H1 (cell line): ENCODE data around the gene NOB1. TPM values are rescaled to one million over a fixed set of nuclear protein-coding genes. Genes with fewer than 3 reads are reported as not detected.

ENCODE experiments used
- CTCF ChIA-PET: fragments of 300-600 bp; sonication (Branson Sonifier 250); formaldehyde crosslinking; loops from one replicate; lab custom pipeline; 2021; ENCODE audit not compliant: partially characterized antibody; lab: Charles Lee
- POLR2A ChIA-PET: fragments of 300-600 bp; sonication (Branson Sonifier 250); formaldehyde crosslinking; loops from one replicate; lab custom pipeline; 2021; ENCODE audit warnings: inconsistent platforms; ENCODE audit not compliant: partially characterized antibody; lab: Charles Lee
- DNase-seq, 2 experiments: peaks; one replicate each; pipeline versions ENCODE4 v3.0.0 to v3.0.0-alpha.2; 2010 to 2022; ENCODE audit warnings: low spot score in 2 of 2, low read depth in 1 of 2, mixed read lengths in 1 of 2
- FAIRE-seq: peaks from 2 replicates; lab custom pipeline; 2011; peaks lifted over from hg19 to GRCh38; lab: Jason Lieb, UNC
- H2AFZ ChIP-seq: 2 replicates; pipeline ENCODE4 v1.8.1; 2012; ENCODE audit warnings: low read length, inconsistent platforms
- H2AK5ac ChIP-seq: 2 replicates; pipeline ENCODE4 v1.6.1; 2013; ENCODE audit warnings: low read depth, low read length
- H2BK120ac ChIP-seq: replicated peaks from 2 replicates; pipeline ENCODE3; 2013; ENCODE audit warnings: low read depth, low read length, inconsistent platforms
- H2BK12ac ChIP-seq: 2 replicates; pipeline ENCODE4 v1.6.1; 2013; ENCODE audit warnings: low read depth, low read length
- H2BK15ac ChIP-seq: 2 replicates; pipeline ENCODE4 v1.6.1; 2013; ENCODE audit warnings: low read length
- H2BK20ac ChIP-seq: 2 replicates; pipeline ENCODE4 v1.6.1; 2013; ENCODE audit warnings: low read length
- H2BK5ac ChIP-seq: 2 replicates; pipeline ENCODE4 v1.6.1; 2013; ENCODE audit warnings: low read depth, low read length
- H3K14ac ChIP-seq: 2 replicates; pipeline ENCODE4 v1.6.1; 2013; ENCODE audit warnings: inconsistent platforms; ENCODE audit not compliant: insufficient read length
- H3K18ac ChIP-seq: 2 replicates; pipeline ENCODE4 v1.6.1; 2013; ENCODE audit warnings: low read length; ENCODE audit errors: extremely low read depth
- H3K23ac ChIP-seq: 2 replicates; pipeline ENCODE4 v1.6.1; 2013; ENCODE audit warnings: inconsistent platforms; ENCODE audit not compliant: insufficient read length
- H3K23me2 ChIP-seq: 2 replicates; pipeline ENCODE4 v1.6.1; 2013; ENCODE audit warnings: low read depth, low read length
- H3K27ac ChIP-seq: 2 replicates; pipeline ENCODE4 v1.6.1; 2011; ENCODE audit warnings: low read depth, low read length, inconsistent platforms
- H3K27me3 ChIP-seq, 4 experiments: replicated peaks in 1 of 4; 1 replicate in 1 of 4; 2 replicates in 3 of 4; pipeline versions ENCODE4 v1.6.1 to v1.8.1; 2011 to 2013; ENCODE audit warnings: low read length in 3 of 4, mild to moderate bottlenecking in 3 of 4, inconsistent platforms in 2 of 4, mixed read lengths in 2 of 4, moderate library complexity in 1 of 4; ENCODE audit not compliant: control insufficient read depth in 3 of 4, insufficient read depth in 3 of 4; ENCODE audit errors: extremely low read depth in 1 of 4
- H3K36me3 ChIP-seq, 4 experiments: 2 replicates each; pipeline versions ENCODE4 v1.6.1 to v1.8.1; 2011 to 2013; ENCODE audit warnings: mild to moderate bottlenecking in 4 of 4, low read length in 3 of 4, moderate library complexity in 2 of 4, control low read depth in 1 of 4, inconsistent platforms in 1 of 4; ENCODE audit not compliant: insufficient read depth in 4 of 4, control insufficient read depth in 2 of 4
- H3K4ac ChIP-seq: replicated peaks from 2 replicates; pipeline ENCODE3; 2013; ENCODE audit warnings: low read length, low read depth, mixed read lengths, inconsistent platforms; ENCODE audit not compliant: insufficient read length
- H3K4me1 ChIP-seq, 4 experiments: replicated peaks in 1 of 4; 1 replicate in 1 of 4; 2 replicates in 3 of 4; pipeline versions ENCODE4 v1.6.1 to v1.8.1; 2011 to 2013; ENCODE audit warnings: low read length in 3 of 4, inconsistent platforms in 2 of 4, mixed read lengths in 1 of 4; ENCODE audit not compliant: insufficient read depth in 4 of 4, control insufficient read depth in 3 of 4
- H3K4me2 ChIP-seq, 2 experiments: 2 replicates each; pipeline versions ENCODE4 v1.6.1 to v1.8.1; 2011 to 2013; ENCODE audit warnings: low read depth in 2 of 2, low read length in 2 of 2, control low read depth in 1 of 2, inconsistent platforms in 1 of 2, mild to moderate bottlenecking in 1 of 2; ENCODE audit not compliant: insufficient read depth in 1 of 2
- H3K4me3 ChIP-seq, 4 experiments: fragments of 200-600, 300-600 bp in 1 of 4; sonication (generic), shearing (Covaris generic), sonication (Bioruptor Twin) in 1 of 4; 2 replicates each; pipeline versions ENCODE4 v1.5.1 to v1.8.1; 2011 to 2016; ENCODE audit warnings: low read length in 4 of 4, low read depth in 3 of 4, control low read depth in 2 of 4, inconsistent platforms in 2 of 4, mild to moderate bottlenecking in 2 of 4, mixed read lengths in 1 of 4, moderate library complexity in 1 of 4; ENCODE audit not compliant: insufficient read depth in 2 of 4; ENCODE audit errors: extremely low read depth in 1 of 4
- H3K56ac ChIP-seq: replicated peaks from 2 replicates; pipeline ENCODE3; 2013; ENCODE audit warnings: low read depth, mild to moderate bottlenecking, mixed read lengths, low read length, inconsistent platforms; ENCODE audit not compliant: insufficient read length
- H3K79me1 ChIP-seq: 2 replicates; pipeline ENCODE4 v1.6.1; 2013; ENCODE audit warnings: low read depth, low read length, control low read depth
- H3K79me2 ChIP-seq, 2 experiments: 2 replicates each; pipeline versions ENCODE4 v1.6.1 to v1.8.1; 2012 to 2013; ENCODE audit warnings: low read length in 2 of 2, mild to moderate bottlenecking in 2 of 2, inconsistent platforms in 1 of 2; ENCODE audit not compliant: insufficient read depth in 2 of 2, control insufficient read depth in 1 of 2
- H3K9ac ChIP-seq, 4 experiments: replicated peaks in 1 of 4; 1 replicate in 1 of 4; 2 replicates in 3 of 4; pipeline versions ENCODE4 v1.6.1 to v1.8.1; 2011 to 2013; ENCODE audit warnings: low read depth in 3 of 4, low read length in 3 of 4, control low read depth in 2 of 4, mild to moderate bottlenecking in 2 of 4, moderate library complexity in 2 of 4, inconsistent platforms in 1 of 4; ENCODE audit errors: extremely low read depth in 1 of 4
- H3K9me3 ChIP-seq, 2 experiments: 2 replicates each; pipeline versions ENCODE4 v1.6.1 to v1.8.1; 2012 to 2013; ENCODE audit warnings: mild to moderate bottlenecking in 2 of 2, moderate library complexity in 2 of 2, control low read depth in 1 of 2, inconsistent platforms in 1 of 2, low read depth in 1 of 2, low read length in 1 of 2, mixed read lengths in 1 of 2; ENCODE audit not compliant: insufficient read depth in 2 of 2
- H4K20me1 ChIP-seq, 2 experiments: replicated peaks in 1 of 2; 2 replicates each; pipeline versions ENCODE3 to v1.8.1; 2011 to 2013; ENCODE audit warnings: inconsistent platforms in 2 of 2, low read length in 2 of 2, mild to moderate bottlenecking in 1 of 2; ENCODE audit not compliant: insufficient read depth in 2 of 2, control insufficient read depth in 1 of 2
- H4K5ac ChIP-seq: 2 replicates; pipeline ENCODE4 v1.6.1; 2013; ENCODE audit warnings: low read length, low read depth, mixed read lengths, inconsistent platforms; ENCODE audit not compliant: insufficient read length
- H4K8ac ChIP-seq: 2 replicates; pipeline ENCODE4 v1.8.0; 2013; ENCODE audit warnings: mild to moderate bottlenecking, moderate library complexity, low read length, inconsistent platforms; ENCODE audit not compliant: insufficient read depth; ENCODE audit errors: extremely low read depth
- H4K91ac ChIP-seq: replicated peaks from 2 replicates; pipeline ENCODE3; 2013; ENCODE audit warnings: low read length, mixed read lengths, inconsistent platforms; ENCODE audit not compliant: insufficient read length
- BCL11A ChIP-seq, 2 experiments: IDR thresholded peaks; one replicate each; pipeline ENCODE4 v1.6.1; 2011; ENCODE audit warnings: low read depth in 2 of 2, low read length in 2 of 2, mild to moderate bottlenecking in 2 of 2
- BRCA1 ChIP-seq: IDR thresholded peaks from 2 replicates; pipeline ENCODE4 v1.6.1; 2012; ENCODE audit warnings: low read depth, low read length, improper control_type of control experiment
- CBX5 ChIP-seq: fragments of 300-800, 300-1000 bp; sonication (generic); IDR thresholded peaks from 2 replicates; pipeline ENCODE4 v1.7.1; 2016; ENCODE audit warnings: antibody characterized with exemption, low read length, low read depth
- EGR1 ChIP-seq: IDR thresholded peaks from 2 replicates; pipeline ENCODE4 v1.6.1; 2011; ENCODE audit warnings: low read depth, low read length, borderline replicate concordance
- EZH2 ChIP-seq: fragments of 200-600 bp; sonication (generic); IDR thresholded peaks from 2 replicates; pipeline ENCODE4 v1.7.1; 2012; ENCODE audit warnings: low read depth, mild to moderate bottlenecking, moderate library complexity, low read length, inconsistent platforms; ENCODE audit not compliant: severe bottlenecking
- KDM4A ChIP-seq: IDR thresholded peaks from one replicate; pipeline ENCODE4 v1.7.1; 2012; ENCODE audit warnings: low read depth, mild to moderate bottlenecking, moderate library complexity, low read length, inconsistent platforms; ENCODE audit not compliant: severe bottlenecking
- KDM5A ChIP-seq: fragments of 200-600 bp; IDR thresholded peaks from 2 replicates; pipeline ENCODE4 v1.7.1; 2012; ENCODE audit warnings: mild to moderate bottlenecking, low read length, inconsistent platforms, mixed read lengths
- SP1 ChIP-seq: IDR thresholded peaks from 2 replicates; pipeline ENCODE4 v1.6.1; 2011; ENCODE audit warnings: low read depth, low read length
- SRF ChIP-seq: IDR thresholded peaks from 2 replicates; pipeline ENCODE4 v1.6.1; 2011; ENCODE audit warnings: mild to moderate bottlenecking, low read depth, low read length, moderate library complexity
- TAF1 ChIP-seq: IDR thresholded peaks from 2 replicates; pipeline ENCODE4 v1.6.1; 2011; ENCODE audit warnings: mild to moderate bottlenecking, low read depth, low read length
- WGBS, 2 experiments: shearing (Covaris generic) in 1 of 2; methylation state at CpG; one replicate each; pipeline versions ENCODE4 v1.1.6 to v1.1.7; 2013 to 2015; ENCODE audit warnings: low lambda C conversion rate in 2 of 2, mixed read lengths in 2 of 2, inconsistent platforms in 1 of 2, low coverage in 1 of 2, missing lambda C conversion rate in 1 of 2; ENCODE audit not compliant: insufficient replicate concordance in 2 of 2, insufficient coverage in 1 of 2, insufficient read length in 1 of 2; ENCODE audit errors: extremely low coverage in 1 of 2, missing lambda C conversion rate in 1 of 2; 5-methylcytosine and 5-hydroxymethylcytosine counted together
- polyA plus RNA-seq, 7 experiments: library from polyadenylated mRNA; depleted of rRNA in 3 of 7; stranded (reverse) in 5 of 7; unstranded in 2 of 7; fragments of >200 nt in 5 of 7; fragments of 200-250 nt in 2 of 7; gene quantifications; 1 replicate in 5 of 7; 2 replicates in 1 of 7; 4 replicates in 1 of 7; pipeline versions ENCODE4 v1.2.1 to v1.2.3, GENCODE V29; 2011 to 2013; ENCODE audit warnings: missing spikeins in 2 of 7, mixed read lengths in 2 of 7
- total RNA-seq: library from RNA; stranded (reverse); fragmentation: NEBNext Ultra II Directional; extraction: Animal tissue kit (Norgen Biotek cat#: 25700); gene quantifications from 2 replicates; pipeline ENCODE4 v1.2.1, GENCODE V29; 2021
- TF ChIP-seq, protein P1 (sequence below): IDR thresholded peaks from 2 replicates; pipeline ENCODE4 v1.6.1; 2012; ENCODE audit warnings: inconsistent platforms

The NOB1 gene
- total and polyA plus RNA-seq, 2 of the 8 experiments (the other 6 are each of a cell fraction or from before 2014, with no cell fraction given) = 88.2 to 108 TPM

DNA sequence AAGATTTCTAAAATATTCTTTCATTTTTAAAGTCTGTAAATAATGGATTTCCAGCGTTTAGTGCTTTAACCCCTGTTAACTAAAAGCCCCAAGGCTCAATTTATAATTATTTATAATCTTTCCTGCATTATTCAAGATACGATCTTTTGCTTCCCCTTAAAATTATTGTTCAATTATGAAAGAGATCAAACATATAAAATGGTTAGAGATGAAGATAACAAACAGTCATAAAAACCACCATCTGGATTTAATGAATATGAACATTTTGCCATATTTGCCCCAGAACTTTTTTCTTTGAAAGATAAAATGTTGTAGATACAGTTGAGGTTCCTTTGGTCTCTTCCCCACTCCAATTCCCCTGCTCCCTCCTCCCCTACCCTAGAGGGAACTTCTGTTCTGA lies 25.0 kb upstream of the NOB1 start:
- H3K27me3 ChIP-seq = no peaks in the 10 kb centered on the region
- no peaks in the 10 kb centered on the region; the same call in 1 of the 2 replicates for H3K23me2 ChIP-seq
- H3K14ac ChIP-seq = no peak overlapping the region
- no peak overlapping the region for H2AK5ac ChIP-seq
- CTCF ChIA-PET = interaction anchor here (0.6 to 1.0 kb wide), 2 partner anchors 26 to 136 kb away, joined by 3 read pairs; no protein-coding TSS in a partner anchor
- H3K36me3 ChIP-seq = no peaks in the 10 kb centered on the region; a peak in 1 of 8 replicates
- H4K8ac ChIP-seq = no peak overlapping the region
- no peaks in the 10 kb centered on the region for H3K4me1 ChIP-seq
- no peak overlapping the region for H2AFZ ChIP-seq
- no peak overlapping the region for H3K4me2 ChIP-seq
- H4K91ac ChIP-seq = no peak overlapping the region
- H4K5ac ChIP-seq = no peak overlapping the region
- no peak overlapping the region for H2BK20ac ChIP-seq
- no peaks in the 10 kb centered on the region; the same call in 1 of the 2 replicates for H3K79me1 ChIP-seq
- no peak overlapping the region for H3K23ac ChIP-seq
- H2BK12ac ChIP-seq = no peak overlapping the region
- H4K20me1 ChIP-seq = peaks cover 0 to 1% of the 10 kb centered on the region in 2 experiments
- no peak overlapping the region for H2BK120ac ChIP-seq
- H2BK15ac ChIP-seq = no peak overlapping the region
- H2BK5ac ChIP-seq = no peak overlapping the region
- 0 out of 4 replicates have a peak, but pooled peaks cover 0 to 8% of the 10 kb centered on the region in 2 experiments for H3K9me3 ChIP-seq
- FAIRE-seq (no peak), DNase-seq (no peak)
- H3K79me2 ChIP-seq = peaks cover 0 to 10% of the 10 kb centered on the region in 2 experiments; a peak in 2 of 4 replicates
- H3K9ac ChIP-seq = no peak overlapping the region
- no peak overlapping the region for H3K27ac ChIP-seq
- no peak overlapping the region for H3K4me3 ChIP-seq
- 90% methylated on average over 2 of the region's 2 CpGs; no CpG with 5 or more reads in 1 of the 2 experiments for WGBS, 2 experiments
- no peak overlapping the region for H3K56ac ChIP-seq
- no peak overlapping the region for H3K4ac ChIP-seq
- no peak overlapping the region for H3K18ac ChIP-seq
- TF ChIP-seq CBX5 = no peak
- no peak for TF ChIP-seq EGR1
- no peak for TF ChIP-seq TAF1
- no peak for TF ChIP-seq KDM5A
- TF ChIP-seq, protein P1, sequence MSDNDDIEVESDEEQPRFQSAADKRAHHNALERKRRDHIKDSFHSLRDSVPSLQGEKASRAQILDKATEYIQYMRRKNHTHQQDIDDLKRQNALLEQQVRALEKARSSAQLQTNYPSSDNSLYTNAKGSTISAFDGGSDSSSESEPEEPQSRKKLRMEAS = no peak
- TF ChIP-seq SP1 = no peak
- no peak for TF ChIP-seq BCL11A (IDR thresholded peaks at IDR 0.05; ENCODE audit: low read depth in 2 of 2, low read length in 2 of 2)
- no peak for TF ChIP-seq KDM4A
- TF ChIP-seq BRCA1 = no peak
- no peak for TF ChIP-seq SRF
- TF ChIP-seq EZH2 = no peak
- POLR2A ChIA-PET = no interaction called here
